ENCODE results near the gene AFF4.

GRCh38 chr5:132951897-132952296, 11.5 kb downstream of the AFF4 start:
- TF ChIP-seq, protein P1, sequence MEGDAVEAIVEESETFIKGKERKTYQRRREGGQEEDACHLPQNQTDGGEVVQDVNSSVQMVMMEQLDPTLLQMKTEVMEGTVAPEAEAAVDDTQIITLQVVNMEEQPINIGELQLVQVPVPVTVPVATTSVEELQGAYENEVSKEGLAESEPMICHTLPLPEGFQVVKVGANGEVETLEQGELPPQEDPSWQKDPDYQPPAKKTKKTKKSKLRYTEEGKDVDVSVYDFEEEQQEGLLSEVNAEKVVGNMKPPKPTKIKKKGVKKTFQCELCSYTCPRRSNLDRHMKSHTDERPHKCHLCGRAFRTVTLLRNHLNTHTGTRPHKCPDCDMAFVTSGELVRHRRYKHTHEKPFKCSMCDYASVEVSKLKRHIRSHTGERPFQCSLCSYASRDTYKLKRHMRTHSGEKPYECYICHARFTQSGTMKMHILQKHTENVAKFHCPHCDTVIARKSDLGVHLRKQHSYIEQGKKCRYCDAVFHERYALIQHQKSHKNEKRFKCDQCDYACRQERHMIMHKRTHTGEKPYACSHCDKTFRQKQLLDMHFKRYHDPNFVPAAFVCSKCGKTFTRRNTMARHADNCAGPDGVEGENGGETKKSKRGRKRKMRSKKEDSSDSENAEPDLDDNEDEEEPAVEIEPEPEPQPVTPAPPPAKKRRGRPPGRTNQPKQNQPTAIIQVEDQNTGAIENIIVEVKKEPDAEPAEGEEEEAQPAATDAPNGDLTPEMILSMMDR (IDR thresholded peaks at IDR 0.05), result no peak
- no peak for TF ChIP-seq POLR2A (IDR thresholded peaks at IDR 0.05)
